Measurements from ENCODE around the gene PIEZO1. TPM values are rescaled to one million over a fixed set of nuclear protein-coding genes. Genes with fewer than 3 reads are reported as not detected.
A peak's percentile ranks its signal among the peaks of the same experiment; 100 is the strongest.
"Not testable (repeated sequence)": the region's sequence is repeated elsewhere in the genome, so short reads cannot be mapped to it uniquely, and the experiment has no call there.

Gene PIEZO1
- total and polyA plus RNA-seq, 8 donors = 75.3 to 193 (median 103) TPM

- Histone ChIP-seq H3K36me3 (no peaks in the 10 kb centered on the region), H3K4me1 (peaks cover 0 to 64% of the 10 kb centered on the region in 2 donors), H3K4me3 (peak overlapping the region in 1 of 2 donors; percentile 13), H3K27me3 (peaks cover 0 to 28% of the 10 kb centered on the region in 2 donors), H3K27ac (peak overlapping the region; percentile 10 to 83), H3K9me3 (no peaks in the 10 kb centered on the region)
- DNase-seq (peak in 2 of 4 donors; percentile 77 to 94), ATAC-seq (peak; percentile 69)
- no peak for TF ChIP-seq CTCF (IDR thresholded peaks at IDR 0.05)
- intact Hi-C loops (cut with DNase I) = no loop called here
These were observed 5.5 kb upstream of the PIEZO1 start for GRCh38 chr16:88790312-88791211.

GRCh38 chr16:88789594-88789993 lies 4.6 kb upstream of the PIEZO1 start:
- DNase-seq (no peak), ATAC-seq (peak; percentile 13)
- no peaks in the 10 kb centered on the region for H3K9me3 ChIP-seq
- TF ChIP-seq CTCF (IDR thresholded peaks at IDR 0.05) = no peak
- H3K4me3 ChIP-seq = no peak overlapping the region
- no peaks in the 10 kb centered on the region for H3K36me3 ChIP-seq
- peak overlapping the region in 1 of 2 donors; percentile 83 for H3K27ac ChIP-seq
- H3K27me3 ChIP-seq = peaks cover 0 to 28% of the 10 kb centered on the region in 2 donors
- intact Hi-C loops (cut with DNase I) = loop anchor here (5.0 kb wide), 1 partner anchor 52 kb away; no protein-coding TSS in a partner anchor
- H3K4me1 ChIP-seq = peaks cover 0 to 56% of the 10 kb centered on the region in 2 donors

- Histone ChIP-seq H3K27me3 (peaks cover 0 to 23% of the 10 kb centered on the region in 2 donors), H3K4me1 (peaks cover 3 to 54% of the 10 kb centered on the region in 2 donors)
- DNase-seq, H3K27ac ChIP-seq, H3K4me3 ChIP-seq, H3K36me3 ChIP-seq, ATAC-seq, H3K9me3 ChIP-seq: not testable (repeated sequence)
- intact Hi-C loops (cut with DNase I) = loop anchor here (5.0 kb wide), 1 partner anchor 51 kb away; no protein-coding TSS in a partner anchor
These were observed 3.7 kb upstream of the PIEZO1 start for GRCh38 chr16:88788749-88789148.

- H3K36me3 ChIP-seq = no peaks in the 10 kb centered on the region
- peaks cover 0 to 13% of the 10 kb centered on the region in 2 donors for H3K27me3 ChIP-seq
- DNase-seq (no peak), ATAC-seq (no peak)
- H3K4me1 ChIP-seq = peaks cover 13 to 54% of the 10 kb centered on the region in 2 donors
- no peaks in the 10 kb centered on the region for H3K9me3 ChIP-seq
- H3K4me3 ChIP-seq = no peak overlapping the region
- intact Hi-C loops (cut with DNase I) = loop anchor here (5.0 kb wide), 1 partner anchor 50 kb away; no protein-coding TSS in a partner anchor
- no peak for TF ChIP-seq CTCF (IDR thresholded peaks at IDR 0.05)
- no peak overlapping the region for H3K27ac ChIP-seq
These were observed 2.7 kb upstream of the PIEZO1 start for GRCh38 chr16:88787579-88788314.

GRCh38 chr16:88784856-88785105 lies 239 bp downstream of the PIEZO1 start:
- peaks cover 39 to 57% of the 10 kb centered on the region in 2 donors for H3K4me1 ChIP-seq
- TF ChIP-seq CTCF (IDR thresholded peaks at IDR 0.05) = no peak
- no peaks in the 10 kb centered on the region for H3K36me3 ChIP-seq
- H3K27me3 ChIP-seq = no peaks in the 10 kb centered on the region
- ATAC-seq (peak; percentile 37), DNase-seq (no peak)
- H3K4me3 ChIP-seq = peak overlapping the region; percentile 47 to 70
- intact Hi-C loops (cut with DNase I) = loop anchor here (5.0 kb wide), 2 partner anchors 37 to 47 kb away; no protein-coding TSS in a partner anchor
- H3K27ac ChIP-seq = peak overlapping the region; percentile 89 to 90
- no peaks in the 10 kb centered on the region for H3K9me3 ChIP-seq

All from left lung (tissue), 10 donors.